ENCODE measurements around the gene SLC25A4.

DNA sequence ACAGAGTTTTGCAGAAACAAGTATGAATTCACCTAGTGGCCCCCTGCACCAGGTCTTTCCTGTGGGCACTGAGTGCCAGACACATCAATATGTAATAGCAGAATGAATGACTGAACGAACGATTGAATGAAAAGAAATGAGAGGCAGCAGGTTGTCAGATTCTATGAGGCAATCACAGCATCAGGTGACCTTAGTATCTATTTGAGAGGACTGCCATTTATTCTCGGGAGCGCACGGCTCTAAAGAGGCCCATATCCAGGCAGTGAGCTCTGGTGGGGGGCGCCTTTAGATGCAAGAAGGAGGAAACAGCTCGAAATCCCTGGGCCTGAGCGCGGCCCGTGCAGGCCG is 528 bp upstream of the SLC25A4 start:
- TF ChIP-seq, protein P1, sequence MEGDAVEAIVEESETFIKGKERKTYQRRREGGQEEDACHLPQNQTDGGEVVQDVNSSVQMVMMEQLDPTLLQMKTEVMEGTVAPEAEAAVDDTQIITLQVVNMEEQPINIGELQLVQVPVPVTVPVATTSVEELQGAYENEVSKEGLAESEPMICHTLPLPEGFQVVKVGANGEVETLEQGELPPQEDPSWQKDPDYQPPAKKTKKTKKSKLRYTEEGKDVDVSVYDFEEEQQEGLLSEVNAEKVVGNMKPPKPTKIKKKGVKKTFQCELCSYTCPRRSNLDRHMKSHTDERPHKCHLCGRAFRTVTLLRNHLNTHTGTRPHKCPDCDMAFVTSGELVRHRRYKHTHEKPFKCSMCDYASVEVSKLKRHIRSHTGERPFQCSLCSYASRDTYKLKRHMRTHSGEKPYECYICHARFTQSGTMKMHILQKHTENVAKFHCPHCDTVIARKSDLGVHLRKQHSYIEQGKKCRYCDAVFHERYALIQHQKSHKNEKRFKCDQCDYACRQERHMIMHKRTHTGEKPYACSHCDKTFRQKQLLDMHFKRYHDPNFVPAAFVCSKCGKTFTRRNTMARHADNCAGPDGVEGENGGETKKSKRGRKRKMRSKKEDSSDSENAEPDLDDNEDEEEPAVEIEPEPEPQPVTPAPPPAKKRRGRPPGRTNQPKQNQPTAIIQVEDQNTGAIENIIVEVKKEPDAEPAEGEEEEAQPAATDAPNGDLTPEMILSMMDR (IDR thresholded peaks at IDR 0.05), result no peak
- TF ChIP-seq, protein P2, sequence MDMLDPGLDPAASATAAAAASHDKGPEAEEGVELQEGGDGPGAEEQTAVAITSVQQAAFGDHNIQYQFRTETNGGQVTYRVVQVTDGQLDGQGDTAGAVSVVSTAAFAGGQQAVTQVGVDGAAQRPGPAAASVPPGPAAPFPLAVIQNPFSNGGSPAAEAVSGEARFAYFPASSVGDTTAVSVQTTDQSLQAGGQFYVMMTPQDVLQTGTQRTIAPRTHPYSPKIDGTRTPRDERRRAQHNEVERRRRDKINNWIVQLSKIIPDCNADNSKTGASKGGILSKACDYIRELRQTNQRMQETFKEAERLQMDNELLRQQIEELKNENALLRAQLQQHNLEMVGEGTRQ (CRISPR knock-in tag; IDR thresholded peaks at IDR 0.05), result no peak
- no peak for TF ChIP-seq MYBL2 (CRISPR knock-in tag; IDR thresholded peaks at IDR 0.05)
- TF ChIP-seq RELA (CRISPR knock-in tag; IDR thresholded peaks at IDR 0.05; ENCODE audit: borderline replicate concordance), result no peak
- no peak for TF ChIP-seq NFYB (CRISPR knock-in tag; conservative IDR thresholded peaks at IDR 0.05; ENCODE audit: low read depth)
- no peak for TF ChIP-seq CBFB (CRISPR knock-in tag; IDR thresholded peaks at IDR 0.05; ENCODE audit: low read depth)
- TF ChIP-seq, protein P3, sequence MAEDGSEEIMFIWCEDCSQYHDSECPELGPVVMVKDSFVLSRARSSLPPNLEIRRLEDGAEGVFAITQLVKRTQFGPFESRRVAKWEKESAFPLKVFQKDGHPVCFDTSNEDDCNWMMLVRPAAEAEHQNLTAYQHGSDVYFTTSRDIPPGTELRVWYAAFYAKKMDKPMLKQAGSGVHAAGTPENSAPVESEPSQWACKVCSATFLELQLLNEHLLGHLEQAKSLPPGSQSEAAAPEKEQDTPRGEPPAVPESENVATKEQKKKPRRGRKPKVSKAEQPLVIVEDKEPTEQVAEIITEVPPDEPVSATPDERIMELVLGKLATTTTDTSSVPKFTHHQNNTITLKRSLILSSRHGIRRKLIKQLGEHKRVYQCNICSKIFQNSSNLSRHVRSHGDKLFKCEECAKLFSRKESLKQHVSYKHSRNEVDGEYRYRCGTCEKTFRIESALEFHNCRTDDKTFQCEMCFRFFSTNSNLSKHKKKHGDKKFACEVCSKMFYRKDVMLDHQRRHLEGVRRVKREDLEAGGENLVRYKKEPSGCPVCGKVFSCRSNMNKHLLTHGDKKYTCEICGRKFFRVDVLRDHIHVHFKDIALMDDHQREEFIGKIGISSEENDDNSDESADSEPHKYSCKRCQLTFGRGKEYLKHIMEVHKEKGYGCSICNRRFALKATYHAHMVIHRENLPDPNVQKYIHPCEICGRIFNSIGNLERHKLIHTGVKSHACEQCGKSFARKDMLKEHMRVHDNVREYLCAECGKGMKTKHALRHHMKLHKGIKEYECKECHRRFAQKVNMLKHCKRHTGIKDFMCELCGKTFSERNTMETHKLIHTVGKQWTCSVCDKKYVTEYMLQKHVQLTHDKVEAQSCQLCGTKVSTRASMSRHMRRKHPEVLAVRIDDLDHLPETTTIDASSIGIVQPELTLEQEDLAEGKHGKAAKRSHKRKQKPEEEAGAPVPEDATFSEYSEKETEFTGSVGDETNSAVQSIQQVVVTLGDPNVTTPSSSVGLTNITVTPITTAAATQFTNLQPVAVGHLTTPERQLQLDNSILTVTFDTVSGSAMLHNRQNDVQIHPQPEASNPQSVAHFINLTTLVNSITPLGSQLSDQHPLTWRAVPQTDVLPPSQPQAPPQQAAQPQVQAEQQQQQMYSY (CRISPR knock-in tag; IDR thresholded peaks at IDR 0.05), result no peak
- TF ChIP-seq NR1H2 (CRISPR knock-in tag; IDR thresholded peaks at IDR 0.05), result no peak
- TF ChIP-seq SP1 (CRISPR knock-in tag; conservative IDR thresholded peaks at IDR 0.05), result no peak

Measured in WTC11 (cell line).